Endodermal cell (in vitro differentiated cells): ENCODE data around the gene COL15A1. TPM values are rescaled to one million over a fixed set of nuclear protein-coding genes. Genes with fewer than 3 reads are reported as not detected.

Experiments used
- DNase-seq: peaks from one replicate; pipeline ENCODE4 v3.0.0-alpha.2; 2017
- H3K27ac ChIP-seq: 2 replicates; pipeline ENCODE4 v1.5.1; 2013; ENCODE audit warnings: mild to moderate bottlenecking, low read depth, low read length, moderate library complexity
- H3K27me3 ChIP-seq: 2 replicates; pipeline ENCODE4 v1.6.1; 2013; ENCODE audit warnings: mild to moderate bottlenecking, low read length, moderate library complexity; ENCODE audit not compliant: insufficient read depth, control insufficient read depth, poor library complexity, severe bottlenecking
- H3K36me3 ChIP-seq: 2 replicates; pipeline ENCODE4 v1.7.0; 2013; ENCODE audit warnings: mild to moderate bottlenecking, low read length, moderate library complexity; ENCODE audit not compliant: control insufficient read depth, insufficient read depth
- H3K4me1 ChIP-seq: one replicate; pipeline ENCODE4 v1.7.0; 2013; ENCODE audit warnings: low read length; ENCODE audit not compliant: control insufficient read depth, insufficient read depth
- H3K4me3 ChIP-seq: 2 replicates; pipeline ENCODE4 v1.5.1; 2013; ENCODE audit warnings: mild to moderate bottlenecking, low read length, moderate library complexity
- H3K9ac ChIP-seq: 2 replicates; pipeline ENCODE4 v1.6.1; 2013; ENCODE audit warnings: mild to moderate bottlenecking, low read length, moderate library complexity; ENCODE audit not compliant: poor library complexity, severe bottlenecking; ENCODE audit errors: extremely low read depth
- H3K9me3 ChIP-seq: 2 replicates; pipeline ENCODE4 v1.6.1; 2013; ENCODE audit warnings: mild to moderate bottlenecking, low read length, moderate library complexity; ENCODE audit not compliant: control insufficient read depth
- H3K27ac Mint-ChIP-seq: 2 replicates; pipeline ENCODE4 v1.8.0; 2020; ENCODE audit warnings: mixed read lengths
- H3K27me3 Mint-ChIP-seq: 2 replicates; pipeline ENCODE4 v1.8.0; 2021; ENCODE audit warnings: mild to moderate bottlenecking, mixed read lengths; ENCODE audit not compliant: insufficient read depth
- H3K36me3 Mint-ChIP-seq: 2 replicates; pipeline ENCODE4 v1.8.0; 2020; ENCODE audit warnings: low read depth, mixed read lengths
- H3K4me1 Mint-ChIP-seq: 2 replicates; pipeline ENCODE4 v1.8.0; 2020; ENCODE audit warnings: mixed read lengths
- H3K4me3 Mint-ChIP-seq: 2 replicates; pipeline ENCODE4 v1.8.0; 2020; ENCODE audit warnings: mild to moderate bottlenecking, moderate library complexity, mixed read lengths
- H3K9me3 Mint-ChIP-seq: 2 replicates; pipeline ENCODE4 v1.8.0; 2020; ENCODE audit warnings: mild to moderate bottlenecking, mixed read lengths
- CTCF ChIP-seq: fragments of 200-600 bp; sonication (generic); conservative IDR thresholded peaks from 2 replicates; pipeline ENCODE4 v1.5.0; 2021; ENCODE audit warnings: antibody characterized with exemption, mild to moderate bottlenecking
- WGBS, 2 experiments: methylation state at CpG; one replicate each; pipeline versions ENCODE4 v1.1.5 to v1.1.7; 2013; ENCODE audit warnings: missing lambda C conversion rate in 2 of 2, mixed read lengths in 1 of 2; ENCODE audit not compliant: insufficient coverage in 1 of 2, insufficient read length in 1 of 2; 5-methylcytosine and 5-hydroxymethylcytosine counted together
- total RNA-seq, 2 donors: library from RNA; stranded (reverse); fragmentation: NEBNext Ultra II Directional in 1 of 2; extraction: Animal tissue kit (Norgen Biotek cat#: 25700) in 1 of 2; gene quantifications; 2 replicates in 1 of 2; 3 replicates in 1 of 2; pipeline ENCODE4 v1.2.1, GENCODE V29; 2021

The COL15A1 gene
- total RNA-seq, 2 donors from 2014 or later, result 0.27 TPM; not detected in 1

GRCh38 chr9:98958271-98958984, 14.7 kb downstream of the COL15A1 start:
- DNase-seq, result no peak
- Histone ChIP-seq H3K4me3 (no peak overlapping the region), H3K27ac (no peak overlapping the region), H3K27me3 (no peaks in the 10 kb centered on the region), H3K9ac (no peak overlapping the region), H3K36me3 (no peaks in the 10 kb centered on the region), H3K9me3 (peaks cover 10% of the 10 kb centered on the region), H3K4me1 (no peaks in the 10 kb centered on the region)
- Mint-ChIP-seq H3K27me3 (peaks cover 5% of the 10 kb centered on the region), H3K9me3 (peaks cover 7% of the 10 kb centered on the region), H3K36me3 (no peaks in the 10 kb centered on the region), H3K4me1 (peaks cover 6% of the 10 kb centered on the region), H3K27ac (no peak overlapping the region), H3K4me3 (no peak overlapping the region)
- no peak for TF ChIP-seq CTCF
- WGBS, 2 experiments, result 95 to 97% methylated on average over 10 of the region's 10 CpGs

DNA sequence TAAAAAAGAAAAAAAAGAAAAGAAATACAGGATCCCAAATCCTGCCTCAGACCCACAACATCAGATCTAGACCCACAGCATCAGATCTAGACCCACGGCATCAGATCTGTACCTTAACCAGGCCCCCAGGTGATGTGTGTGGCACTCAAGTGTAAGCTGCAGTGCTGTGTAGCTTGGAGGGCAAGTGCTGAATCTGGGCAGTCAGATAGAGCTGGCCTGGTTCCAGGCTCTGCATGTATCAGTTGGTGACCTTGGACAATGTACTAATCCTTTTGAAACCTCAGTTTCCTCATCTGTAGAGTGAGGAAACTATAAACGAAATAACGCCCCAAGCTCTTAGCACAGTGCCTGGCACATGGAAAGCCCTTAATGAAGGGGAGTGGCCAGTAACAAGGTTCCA, 16.7 kb downstream of the COL15A1 start:
- H3K36me3 Mint-ChIP-seq, result no peaks in the 10 kb centered on the region
- 94 to 98% methylated on average over 2 to 3 of the region's 3 CpGs for WGBS, 2 experiments
- peaks cover 3% of the 10 kb centered on the region for H3K27me3 Mint-ChIP-seq

DNA sequence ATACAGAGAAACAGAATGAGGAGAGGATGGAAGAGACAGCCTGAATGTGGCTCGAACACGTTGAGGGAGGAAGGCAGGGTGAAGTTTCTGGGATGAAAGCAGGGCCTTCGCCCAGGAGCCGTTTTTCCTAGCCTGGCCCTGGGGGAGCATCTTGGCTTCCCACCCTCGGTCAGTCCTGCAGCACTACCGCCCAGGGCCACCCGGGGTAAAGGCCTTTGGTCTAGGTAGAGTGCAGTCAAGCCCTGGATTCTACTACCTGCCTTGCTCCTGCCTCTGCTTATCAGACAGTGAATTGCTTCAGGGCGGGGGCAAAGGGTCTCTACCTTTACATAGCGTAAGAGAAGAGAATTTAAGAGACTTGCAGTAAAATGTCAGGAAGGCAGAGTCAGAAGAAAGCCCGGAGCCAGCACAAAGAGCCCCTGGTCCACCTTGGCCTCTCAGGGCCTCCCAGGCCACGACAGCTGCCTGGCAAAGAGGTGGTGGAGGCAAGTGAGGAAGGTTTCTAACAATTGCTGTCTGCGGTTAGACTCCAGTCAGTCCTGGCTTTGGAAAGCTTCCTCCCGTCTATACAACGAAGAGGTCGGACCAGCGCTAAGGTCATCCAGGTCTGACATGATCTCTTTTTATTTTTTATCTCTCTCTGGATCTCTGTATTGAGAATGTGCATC, 17.9 kb downstream of the COL15A1 start:
- H3K4me3 ChIP-seq, result no peak overlapping the region
- WGBS, 2 experiments, result 91 to 95% methylated on average over 11 to 16 of the region's 16 CpGs
- no peak for DNase-seq

More for the DNA sequence above, 16.7 kb downstream of the COL15A1 start:
- Histone ChIP-seq H3K36me3 (no peaks in the 10 kb centered on the region), H3K27me3 (no peaks in the 10 kb centered on the region), H3K9ac (no peak overlapping the region), H3K9me3 (peaks cover 10% of the 10 kb centered on the region), H3K27ac (no peak overlapping the region), H3K4me3 (no peak overlapping the region), H3K4me1 (no peaks in the 10 kb centered on the region)
- H3K4me1 Mint-ChIP-seq, result peaks cover 6% of the 10 kb centered on the region
- no peak overlapping the region for H3K4me3 Mint-ChIP-seq
- no peak overlapping the region for H3K27ac Mint-ChIP-seq
- TF ChIP-seq CTCF, result no peak
- H3K9me3 Mint-ChIP-seq, result peaks cover 7% of the 10 kb centered on the region
- no peak for DNase-seq

More for the DNA sequence above, 17.9 kb downstream of the COL15A1 start:
- Mint-ChIP-seq H3K27ac (no peak overlapping the region), H3K4me3 (no peak overlapping the region), H3K36me3 (no peaks in the 10 kb centered on the region), H3K4me1 (peaks cover 6% of the 10 kb centered on the region), H3K27me3 (peaks cover under 1% of the 10 kb centered on the region), H3K9me3 (peaks cover 7% of the 10 kb centered on the region)
- Histone ChIP-seq H3K9ac (no peak overlapping the region), H3K4me1 (no peaks in the 10 kb centered on the region), H3K27ac (no peak overlapping the region), H3K9me3 (peaks cover 8% of the 10 kb centered on the region), H3K27me3 (no peaks in the 10 kb centered on the region), H3K36me3 (no peaks in the 10 kb centered on the region)
- no peak for TF ChIP-seq CTCF
